Gastroesophageal sphincter (tissue), 4 donors: ENCODE data around the gene CSPG4. TPM values are rescaled to one million over a fixed set of nuclear protein-coding genes. Genes with fewer than 3 reads are reported as not detected.
A peak's percentile ranks its signal among the peaks of the same experiment; 100 is the strongest.

Experiments
- ATAC-seq: fragments of 150-250 bp; one replicate; pipeline ENCODE4 v1.9.1; 2016; ENCODE audit warnings: mild to moderate bottlenecking, moderate library complexity
- H3K27ac ChIP-seq, 4 donors: fragments of 200-600 bp; sonication (generic) in 3 of 4; 1 replicate in 3 of 4; 2 replicates in 1 of 4; pipeline ENCODE4 v1.5.1; 2016 to 2019
- H3K27me3 ChIP-seq: fragments of 200-600 bp; sonication (generic); one replicate; pipeline ENCODE4 v1.5.1; 2019
- H3K36me3 ChIP-seq, 2 donors: fragments of 200-600 bp; sonication (generic); one replicate each; pipeline ENCODE4 v1.5.1; 2019; ENCODE audit warnings: control low read depth in 1 of 2
- H3K4me1 ChIP-seq, 3 donors: fragments of 200-600 bp; sonication (generic); 1 replicate in 2 of 3; 2 replicates in 1 of 3; pipeline ENCODE4 v1.5.1; 2016 to 2019; ENCODE audit warnings: control low read depth in 2 of 3
- H3K4me3 ChIP-seq, 2 donors: fragments of 200-600 bp; sonication (generic); one replicate each; pipeline ENCODE4 v1.5.1; 2019; ENCODE audit warnings: mild to moderate bottlenecking in 1 of 2, moderate library complexity in 1 of 2
- H3K9me3 ChIP-seq, 3 donors: fragments of 200-600 bp; sonication (generic); one replicate each; pipeline ENCODE4 v1.5.1; 2017 to 2019; ENCODE audit warnings: control low read depth in 2 of 3
- EP300 ChIP-seq: sonication (generic); formaldehyde crosslinking; IDR thresholded peaks from one replicate; pipeline ENCODE4 v1.6.1; 2017; ENCODE audit warnings: antibody characterized with exemption, mild to moderate bottlenecking
- POLR2A ChIP-seq, 2 donors: fragments of 450-650 bp; IDR thresholded peaks; one replicate each; pipeline ENCODE4 v1.6.1; 2017; ENCODE audit warnings: antibody characterized with exemption in 2 of 2, mild to moderate bottlenecking in 2 of 2, moderate library complexity in 1 of 2
- POLR2AphosphoS5 ChIP-seq: sonication (generic); formaldehyde crosslinking; IDR thresholded peaks from one replicate; pipeline ENCODE4 v1.6.1; 2017; ENCODE audit warnings: antibody characterized with exemption
- WGBS, 2 donors: methylation state at CpG; one replicate each; pipeline ENCODE4 v1.1.5; 2018; ENCODE audit warnings: low coverage in 1 of 2; 5-methylcytosine and 5-hydroxymethylcytosine counted together
- total RNA-seq, 4 donors: library from RNA; depleted of rRNA; stranded (reverse); fragments of >200 nt; gene quantifications; one replicate each; pipeline ENCODE4 v1.1.0, GENCODE V29; 2016
- TF ChIP-seq, protein P1 (sequence below), 4 experiments: fragments of 200-600 bp in 2 of 4; fragments of 450-650 bp in 2 of 4; sonication (generic) in 1 of 4; IDR thresholded peaks; one replicate each; pipeline ENCODE4 v1.5.1; 2017 to 2019; ENCODE audit warnings: antibody characterized with exemption in 4 of 4, mild to moderate bottlenecking in 2 of 4, moderate library complexity in 2 of 4

The CSPG4 gene
- total RNA-seq, 4 donors from 2014 or later, result 98.7 to 396 (median 151) TPM

- Histone ChIP-seq H3K9me3 (no peaks in the 10 kb centered on the region), H3K4me1 (peaks cover 2 to 48% (median 16%) of the 10 kb centered on the region in 3 donors), H3K4me3 (peak overlapping the region; percentile 64 to 78), H3K36me3 (peaks cover 0 to 6% of the 10 kb centered on the region in 2 donors), H3K27ac (peak overlapping the region; percentile 85 to 94 (median 91)), H3K27me3 (no peaks in the 10 kb centered on the region)
- 6 to 10% methylated on average over 3 to 7 of the region's 17 CpGs for WGBS, 2 donors
- peak; percentile 38 for ATAC-seq
- TF ChIP-seq EP300 (no peak), POLR2AphosphoS5 (no peak), POLR2A (IDR thresholded peaks at IDR 0.05) (no peak)
- TF ChIP-seq, protein P1, sequence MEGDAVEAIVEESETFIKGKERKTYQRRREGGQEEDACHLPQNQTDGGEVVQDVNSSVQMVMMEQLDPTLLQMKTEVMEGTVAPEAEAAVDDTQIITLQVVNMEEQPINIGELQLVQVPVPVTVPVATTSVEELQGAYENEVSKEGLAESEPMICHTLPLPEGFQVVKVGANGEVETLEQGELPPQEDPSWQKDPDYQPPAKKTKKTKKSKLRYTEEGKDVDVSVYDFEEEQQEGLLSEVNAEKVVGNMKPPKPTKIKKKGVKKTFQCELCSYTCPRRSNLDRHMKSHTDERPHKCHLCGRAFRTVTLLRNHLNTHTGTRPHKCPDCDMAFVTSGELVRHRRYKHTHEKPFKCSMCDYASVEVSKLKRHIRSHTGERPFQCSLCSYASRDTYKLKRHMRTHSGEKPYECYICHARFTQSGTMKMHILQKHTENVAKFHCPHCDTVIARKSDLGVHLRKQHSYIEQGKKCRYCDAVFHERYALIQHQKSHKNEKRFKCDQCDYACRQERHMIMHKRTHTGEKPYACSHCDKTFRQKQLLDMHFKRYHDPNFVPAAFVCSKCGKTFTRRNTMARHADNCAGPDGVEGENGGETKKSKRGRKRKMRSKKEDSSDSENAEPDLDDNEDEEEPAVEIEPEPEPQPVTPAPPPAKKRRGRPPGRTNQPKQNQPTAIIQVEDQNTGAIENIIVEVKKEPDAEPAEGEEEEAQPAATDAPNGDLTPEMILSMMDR (IDR thresholded peaks at IDR 0.05), result peak in 1 of 4 experiments; percentile 18
Observed at GRCh38 chr15:75640483-75641178, 72.0 kb downstream of the CSPG4 start.

DNA sequence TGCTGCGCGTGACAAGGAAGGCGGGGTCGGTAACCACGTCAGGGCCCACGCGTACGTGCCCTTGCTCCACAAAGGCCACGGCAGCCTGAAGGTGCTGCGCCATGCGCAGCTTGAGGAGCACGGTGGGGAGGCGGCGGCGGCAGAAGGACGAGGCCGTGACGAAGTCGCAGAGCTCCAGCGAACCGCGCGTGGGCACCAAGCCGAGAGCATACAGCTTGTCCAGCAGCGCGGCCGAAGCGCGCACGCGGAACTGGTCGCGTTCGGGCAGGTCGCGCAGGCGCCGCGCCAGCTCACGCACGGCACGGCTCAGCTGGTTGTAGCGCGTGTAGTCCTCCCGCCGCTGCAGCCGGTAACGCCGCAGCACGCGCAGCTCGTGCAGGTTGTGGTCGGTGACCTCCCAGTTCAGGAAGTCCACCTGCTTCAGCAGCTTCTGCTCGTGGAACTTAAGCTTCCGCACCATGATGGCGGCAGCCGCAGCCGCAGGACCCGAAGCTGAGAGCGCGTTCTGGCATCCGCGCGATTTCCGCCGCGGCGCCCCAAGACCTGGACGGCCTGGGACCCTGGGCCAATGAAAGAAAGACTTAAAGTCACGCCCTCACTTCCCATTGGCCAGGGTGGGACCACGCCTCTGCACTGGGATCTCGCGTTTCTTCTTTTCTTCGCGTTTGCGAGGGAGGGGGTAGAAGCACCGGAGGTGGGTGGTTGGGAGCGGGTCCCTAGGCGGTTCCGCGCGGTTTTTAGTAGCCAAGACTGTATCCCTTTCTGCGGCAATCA, 72.8 kb downstream of the CSPG4 start, which contains the start of gene IMP3:
IMP3 (minus strand) TSS at position 516 of the 774 bp plus-strand sequence; CDS start at position 460, 56 bp downstream.
- Histone ChIP-seq H3K4me3 (peak within 1 kb of the TSS; percentile 64 to 78), H3K4me1 (peaks cover 2 to 45% (median 16%) of the 10 kb centered on the region in 3 donors), H3K9me3 (no peaks in the 10 kb centered on the region), H3K36me3 (peaks cover 0 to 6% of the 10 kb centered on the region in 2 donors), H3K27ac (peak within 1 kb of the TSS; percentile 85 to 94 (median 91)), H3K27me3 (no peaks in the 10 kb centered on the region)
- 0% methylated on average over 6 of the region's 83 CpGs; no CpG with 5 or more reads in 1 of the 2 donors for WGBS, 2 donors
- TF ChIP-seq POLR2A (IDR thresholded peaks at IDR 0.05) (peak; percentile 90 to 92), POLR2AphosphoS5 (peak; percentile 98), EP300 (no peak)
- peak; percentile 97 for ATAC-seq

GRCh38 chr15:75639191-75639708, 73.4 kb downstream of the CSPG4 start:
- WGBS, 2 donors, result 1 to 3% methylated on average over 8 to 14 of the region's 16 CpGs
- Histone ChIP-seq H3K36me3 (peaks cover 0 to 6% of the 10 kb centered on the region in 2 donors), H3K4me1 (peaks cover 2 to 45% (median 16%) of the 10 kb centered on the region in 3 donors), H3K27me3 (no peaks in the 10 kb centered on the region), H3K27ac (peak overlapping the region; percentile 81 to 94 (median 91)), H3K9me3 (no peaks in the 10 kb centered on the region), H3K4me3 (peak overlapping the region; percentile 64 to 78)
- TF ChIP-seq EP300 (no peak), POLR2A (IDR thresholded peaks at IDR 0.05) (no peak), POLR2AphosphoS5 (no peak)
- TF ChIP-seq, protein P1 (IDR thresholded peaks at IDR 0.05), result no peak
- no peak for ATAC-seq

- Histone ChIP-seq H3K36me3 (peaks cover 0 to 6% of the 10 kb centered on the region in 2 donors), H3K27ac (peak overlapping the region in 3 of 4 donors; percentile 89 to 94 (median 93)), H3K4me1 (peaks cover 2 to 45% (median 16%) of the 10 kb centered on the region in 3 donors), H3K27me3 (no peaks in the 10 kb centered on the region), H3K4me3 (peak overlapping the region in 1 of 2 donors; percentile 78), H3K9me3 (no peaks in the 10 kb centered on the region)
- no peak for ATAC-seq
- 70 to 75% methylated on average over 1 to 4 of the region's 4 CpGs for WGBS, 2 donors
- TF ChIP-seq POLR2A (IDR thresholded peaks at IDR 0.05) (no peak), POLR2AphosphoS5 (no peak), EP300 (no peak)
- TF ChIP-seq, protein P1 (IDR thresholded peaks at IDR 0.05), result no peak
Observed at GRCh38 chr15:75637245-75638009, 75.2 kb downstream of the CSPG4 start.
